ENCODE measurements around the gene PARP12.

The PARP12 gene

DNA sequence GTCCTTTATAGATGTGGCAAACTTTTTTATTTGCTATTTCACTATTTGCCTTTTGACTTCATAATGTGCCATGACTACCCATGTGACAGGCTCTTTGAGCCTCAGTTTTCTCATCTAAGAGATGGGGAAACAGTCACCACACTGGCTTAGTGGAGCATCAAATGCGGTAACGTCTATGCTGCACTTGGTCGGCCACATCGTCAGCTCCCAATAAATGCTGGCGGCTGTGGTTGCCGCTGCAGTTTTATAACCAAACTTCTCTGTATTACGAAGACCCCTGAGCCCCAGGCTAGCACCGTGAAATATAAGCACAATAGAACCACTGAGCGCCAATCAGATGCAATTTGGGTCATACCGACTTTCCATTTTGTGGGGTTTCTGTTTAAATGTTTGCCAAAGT, 56.2 kb downstream of the PARP12 start:
- H3K36me3 ChIP-seq (ENCODE audit: control insufficient read depth in 2 of 2, insufficient read depth in 1 of 2, low read length in 2 of 2), result no peaks in the 10 kb centered on the region
- ChIA-PET CTCF (interaction anchor here (0.6 to 5.2 kb wide), 11 partner anchors 9 to 572 kb away, joined by 3 to 38 read pairs (median 4); no protein-coding TSS in a partner anchor), POLR2A (interaction anchor here (0.5 kb wide), 1 partner anchor 29 kb away, joined by 4 read pairs; no protein-coding TSS in a partner anchor)
- H3K4me3 ChIP-seq (ENCODE audit: low read depth, low read length), result no peak overlapping the region
- no peak for TF ChIP-seq ZNF335 (tag by site-specific recombination; conservative IDR thresholded peaks at IDR 0.05)
- TF ChIP-seq ZNF214 (tag by site-specific recombination; IDR thresholded peaks at IDR 0.05; ENCODE audit: borderline replicate concordance), result no peak
- TF ChIP-seq ZNF785 (tag by site-specific recombination; IDR thresholded peaks at IDR 0.05), result no peak
- TF ChIP-seq ZFP41 (tag by site-specific recombination; IDR thresholded peaks at IDR 0.05; ENCODE audit: borderline replicate concordance), result no peak
- no peak for TF ChIP-seq MYNN (tag by site-specific recombination; IDR thresholded peaks at IDR 0.05; ENCODE audit: borderline replicate concordance)
- TF ChIP-seq ZNF426 (tag by site-specific recombination; IDR thresholded peaks at IDR 0.05), result no peak
- no peak for TF ChIP-seq ZNF366 (tag by site-specific recombination; conservative IDR thresholded peaks at IDR 0.05)
- no peak for TF ChIP-seq ZBTB20 (tag by site-specific recombination; IDR thresholded peaks at IDR 0.05)
- TF ChIP-seq IKZF3 (tag by site-specific recombination; IDR thresholded peaks at IDR 0.05), result no peak
- TF ChIP-seq SP3 (tag by site-specific recombination; IDR thresholded peaks at IDR 0.05), result no peak
- no peak for TF ChIP-seq ZNF292 (tag by site-specific recombination; IDR thresholded peaks at IDR 0.05; ENCODE audit: borderline replicate concordance, low read depth)
- TF ChIP-seq SCRT2 (tag by site-specific recombination; IDR thresholded peaks at IDR 0.05), result no peak
- TF ChIP-seq HIC1 (tag by site-specific recombination; IDR thresholded peaks at IDR 0.05), result no peak
- no peak for TF ChIP-seq ZNF660 (tag by site-specific recombination; IDR thresholded peaks at IDR 0.05)
- no peak for TF ChIP-seq ZNF585B (tag by site-specific recombination; IDR thresholded peaks at IDR 0.05)
- no peak for TF ChIP-seq HOXD13 (CRISPR knock-in tag; IDR thresholded peaks at IDR 0.05; ENCODE audit: borderline replicate concordance)
- no peak for TF ChIP-seq ZNF48 (tag by site-specific recombination; IDR thresholded peaks at IDR 0.05)
- no peaks in the 10 kb centered on the region for H3K9me3 ChIP-seq (ENCODE audit: control insufficient read depth, insufficient read depth, low read depth, low read length)
- H3K27ac ChIP-seq (ENCODE audit: extremely low read depth, low read depth, low read length), result no peak overlapping the region
- no peaks in the 10 kb centered on the region for H3K4me1 ChIP-seq (ENCODE audit: control insufficient read depth, insufficient read depth, low read length)

- ChIA-PET POLR2A (interaction anchor here (0.5 to 0.6 kb wide), 2 partner anchors 30 to 635 kb away, joined by 3 to 4 read pairs; partner anchors contain the start of gene DENND2A), CTCF (interaction anchor here (0.5 to 5.2 kb wide), 20 partner anchors 10 to 572 kb away, joined by 3 to 38 read pairs (median 4); no protein-coding TSS in a partner anchor)
- H3K4me3 ChIP-seq (ENCODE audit: low read depth, low read length), result no peak overlapping the region
- H3K36me3 ChIP-seq (ENCODE audit: control insufficient read depth in 2 of 2, insufficient read depth in 1 of 2, low read length in 2 of 2), result no peaks in the 10 kb centered on the region
- no peaks in the 10 kb centered on the region for H3K9me3 ChIP-seq (ENCODE audit: control insufficient read depth, insufficient read depth, low read depth, low read length)
- H3K27ac ChIP-seq (ENCODE audit: extremely low read depth, low read depth, low read length), result no peak overlapping the region
- no peaks in the 10 kb centered on the region for H3K4me1 ChIP-seq (ENCODE audit: control insufficient read depth, insufficient read depth, low read length)
- TF ChIP-seq ZNF561 (tag by site-specific recombination; IDR thresholded peaks at IDR 0.05; ENCODE audit: borderline replicate concordance), result no peak
- no peak for TF ChIP-seq TCF7L2 (IDR thresholded peaks at IDR 0.05; ENCODE audit: borderline replicate concordance, low read depth, low read length)
- TF ChIP-seq ZIC2 (tag by site-specific recombination; IDR thresholded peaks at IDR 0.05), result no peak
- TF ChIP-seq, protein P1, sequence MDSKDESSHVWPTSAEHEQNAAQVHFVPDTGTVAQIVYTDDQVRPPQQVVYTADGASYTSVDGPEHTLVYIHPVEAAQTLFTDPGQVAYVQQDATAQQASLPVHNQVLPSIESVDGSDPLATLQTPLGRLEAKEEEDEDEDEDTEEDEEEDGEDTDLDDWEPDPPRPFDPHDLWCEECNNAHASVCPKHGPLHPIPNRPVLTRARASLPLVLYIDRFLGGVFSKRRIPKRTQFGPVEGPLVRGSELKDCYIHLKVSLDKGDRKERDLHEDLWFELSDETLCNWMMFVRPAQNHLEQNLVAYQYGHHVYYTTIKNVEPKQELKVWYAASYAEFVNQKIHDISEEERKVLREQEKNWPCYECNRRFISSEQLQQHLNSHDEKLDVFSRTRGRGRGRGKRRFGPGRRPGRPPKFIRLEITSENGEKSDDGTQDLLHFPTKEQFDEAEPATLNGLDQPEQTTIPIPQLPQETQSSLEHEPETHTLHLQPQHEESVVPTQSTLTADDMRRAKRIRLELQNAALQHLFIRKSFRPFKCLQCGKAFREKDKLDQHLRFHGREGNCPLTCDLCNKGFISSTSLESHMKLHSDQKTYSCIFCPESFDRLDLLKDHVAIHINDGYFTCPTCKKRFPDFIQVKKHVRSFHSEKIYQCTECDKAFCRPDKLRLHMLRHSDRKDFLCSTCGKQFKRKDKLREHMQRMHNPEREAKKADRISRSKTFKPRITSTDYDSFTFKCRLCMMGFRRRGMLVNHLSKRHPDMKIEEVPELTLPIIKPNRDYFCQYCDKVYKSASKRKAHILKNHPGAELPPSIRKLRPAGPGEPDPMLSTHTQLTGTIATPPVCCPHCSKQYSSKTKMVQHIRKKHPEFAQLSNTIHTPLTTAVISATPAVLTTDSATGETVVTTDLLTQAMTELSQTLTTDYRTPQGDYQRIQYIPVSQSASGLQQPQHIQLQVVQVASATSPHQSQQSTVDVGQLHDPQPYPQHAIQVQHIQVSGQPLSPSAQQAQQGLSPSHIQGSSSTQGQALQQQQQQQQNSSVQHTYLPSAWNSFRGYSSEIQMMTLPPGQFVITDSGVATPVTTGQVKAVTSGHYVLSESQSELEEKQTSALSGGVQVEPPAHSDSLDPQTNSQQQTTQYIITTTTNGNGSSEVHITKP (tag by site-specific recombination; IDR thresholded peaks at IDR 0.05), result peak; percentile 48
- peak; percentile 29; the same call in 1 of the 2 replicates for TF ChIP-seq CTCF (tag by site-specific recombination; IDR thresholded peaks at IDR 0.05)
- no peak for TF ChIP-seq BCL11A (tag by site-specific recombination; IDR thresholded peaks at IDR 0.05; ENCODE audit: low read depth)
- TF ChIP-seq ZNF654 (tag by site-specific recombination; IDR thresholded peaks at IDR 0.05; ENCODE audit: low read depth), result 0 out of 2 replicates have a peak, but pooled peaks have one; percentile 15
- TF ChIP-seq ZNF785 (tag by site-specific recombination; IDR thresholded peaks at IDR 0.05), result no peak
- no peak for TF ChIP-seq ZNF239 (tag by site-specific recombination; IDR thresholded peaks at IDR 0.05)
- no peak for TF ChIP-seq WT1 (tag by site-specific recombination; IDR thresholded peaks at IDR 0.05)
Observed at GRCh38 chr7:140005754-140006503, 56.8 kb downstream of the PARP12 start.

All from HEK293 (cell line).